ENCODE data around the gene CDCP1.

DNA sequence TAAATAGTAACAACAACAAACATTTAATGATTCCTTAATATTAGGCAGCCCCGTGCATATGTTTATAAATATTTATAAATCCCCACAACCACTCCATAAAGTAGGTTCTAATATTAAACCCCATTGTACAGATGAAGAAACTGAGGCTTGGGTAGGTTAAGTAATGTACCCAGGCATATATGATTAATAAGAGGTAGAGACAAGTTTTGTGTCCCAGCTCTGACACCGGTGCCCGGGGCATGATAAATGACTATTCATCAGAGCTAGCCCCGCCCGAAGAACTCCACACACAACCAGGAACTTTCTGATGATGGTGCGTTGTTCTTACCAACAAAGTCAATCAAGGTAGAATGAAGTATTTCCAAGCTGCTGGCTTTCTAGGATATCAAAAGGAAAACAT, 19.4 kb downstream of the CDCP1 start:
- TF ChIP-seq POLR2AphosphoS5 (IDR thresholded peaks at IDR 0.05; ENCODE audit: borderline replicate concordance, low read depth, low read length) (no peak), EZH2 (IDR thresholded peaks at IDR 0.05) (no peak)
